ENCODE measurements around the gene ZNF160.

DNA sequence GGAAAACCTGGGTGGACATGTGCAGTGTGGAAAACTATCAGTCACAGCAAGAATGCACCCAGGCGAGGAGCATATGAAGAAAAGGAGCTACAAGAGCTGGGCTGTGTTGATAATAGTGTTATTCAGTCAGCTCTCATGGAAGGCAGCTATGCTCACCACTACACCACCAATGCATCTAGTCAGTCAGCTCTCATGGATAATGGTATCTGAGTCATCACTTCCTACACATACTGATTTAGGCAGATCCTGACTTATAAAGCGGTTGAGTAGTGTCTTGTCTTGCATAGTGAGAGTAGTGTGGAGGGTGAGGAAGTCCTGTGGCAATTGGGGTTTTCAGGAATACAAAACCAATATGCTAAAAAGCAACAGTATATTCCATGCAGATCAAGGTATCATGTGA lies 9.1 kb upstream of the ZNF160 start:
- TF ChIP-seq, protein P1, sequence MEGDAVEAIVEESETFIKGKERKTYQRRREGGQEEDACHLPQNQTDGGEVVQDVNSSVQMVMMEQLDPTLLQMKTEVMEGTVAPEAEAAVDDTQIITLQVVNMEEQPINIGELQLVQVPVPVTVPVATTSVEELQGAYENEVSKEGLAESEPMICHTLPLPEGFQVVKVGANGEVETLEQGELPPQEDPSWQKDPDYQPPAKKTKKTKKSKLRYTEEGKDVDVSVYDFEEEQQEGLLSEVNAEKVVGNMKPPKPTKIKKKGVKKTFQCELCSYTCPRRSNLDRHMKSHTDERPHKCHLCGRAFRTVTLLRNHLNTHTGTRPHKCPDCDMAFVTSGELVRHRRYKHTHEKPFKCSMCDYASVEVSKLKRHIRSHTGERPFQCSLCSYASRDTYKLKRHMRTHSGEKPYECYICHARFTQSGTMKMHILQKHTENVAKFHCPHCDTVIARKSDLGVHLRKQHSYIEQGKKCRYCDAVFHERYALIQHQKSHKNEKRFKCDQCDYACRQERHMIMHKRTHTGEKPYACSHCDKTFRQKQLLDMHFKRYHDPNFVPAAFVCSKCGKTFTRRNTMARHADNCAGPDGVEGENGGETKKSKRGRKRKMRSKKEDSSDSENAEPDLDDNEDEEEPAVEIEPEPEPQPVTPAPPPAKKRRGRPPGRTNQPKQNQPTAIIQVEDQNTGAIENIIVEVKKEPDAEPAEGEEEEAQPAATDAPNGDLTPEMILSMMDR (IDR thresholded peaks at IDR 0.05): no peak
- TF ChIP-seq POLR2A (IDR thresholded peaks at IDR 0.05) (no peak), POLR2AphosphoS5 (IDR thresholded peaks at IDR 0.05) (no peak), EP300 (IDR thresholded peaks at IDR 0.05) (no peak)

Data from upper lobe of left lung (tissue), 4 donors.